ENCODE measurements around the gene GPATCH3. TPM values are rescaled to one million over a fixed set of nuclear protein-coding genes. Genes with fewer than 3 reads are reported as not detected.

The GPATCH3 gene
- polyA plus RNA-seq, 1 of the 3 experiments (the other 2 are of a cell fraction): 11.1 TPM

DNA sequence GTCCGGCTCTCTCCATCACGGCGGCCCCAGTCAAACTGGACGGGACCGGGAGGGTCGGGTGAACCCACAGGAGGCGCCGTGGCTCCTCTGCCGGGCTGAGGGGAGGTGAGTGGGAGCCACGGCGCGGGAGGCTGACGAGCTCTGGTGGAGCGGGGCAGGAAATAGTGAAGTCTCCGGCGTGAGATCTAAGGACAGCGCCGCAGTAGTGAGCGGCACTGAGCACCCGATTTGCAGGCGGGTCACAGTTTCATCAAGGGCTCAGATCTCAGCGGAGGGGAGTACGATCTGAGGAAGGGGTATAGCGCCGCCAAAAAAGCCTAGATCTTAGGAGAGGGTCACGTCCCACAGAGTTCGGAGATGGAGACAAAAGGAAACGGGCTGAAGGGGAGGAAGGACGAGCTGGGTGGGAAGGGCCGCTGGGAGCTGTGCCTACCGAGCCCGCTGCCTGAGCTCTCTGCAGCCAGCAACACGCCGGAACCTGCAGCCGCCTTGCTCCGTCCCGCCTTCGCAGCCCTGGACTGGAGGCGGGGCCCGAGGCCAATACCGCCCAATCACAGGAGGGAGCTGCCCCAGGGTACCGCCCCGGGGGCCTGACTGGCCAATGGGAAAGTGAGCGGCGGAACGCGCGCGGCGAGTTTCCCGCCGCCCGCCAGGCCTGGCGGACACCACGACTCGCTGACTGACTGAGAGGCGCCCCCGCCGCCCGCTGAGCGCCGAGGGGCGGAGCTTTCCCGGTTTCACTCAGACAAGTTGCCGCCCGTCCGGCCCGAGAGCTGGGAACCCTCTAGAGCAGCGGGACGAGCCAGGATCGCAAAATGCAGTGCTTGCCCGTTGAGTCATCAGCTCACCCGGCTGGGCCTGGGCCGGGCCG lies 35.4 kb downstream of the GPATCH3 start (continued):
- no peak for TF ChIP-seq EZH2phosphoT487 (IDR thresholded peaks at IDR 0.05; ENCODE audit: borderline replicate concordance, low read depth)
- no peak for TF ChIP-seq RAD21 (IDR thresholded peaks at IDR 0.05; ENCODE audit: low read length)
- TF ChIP-seq, protein P1, sequence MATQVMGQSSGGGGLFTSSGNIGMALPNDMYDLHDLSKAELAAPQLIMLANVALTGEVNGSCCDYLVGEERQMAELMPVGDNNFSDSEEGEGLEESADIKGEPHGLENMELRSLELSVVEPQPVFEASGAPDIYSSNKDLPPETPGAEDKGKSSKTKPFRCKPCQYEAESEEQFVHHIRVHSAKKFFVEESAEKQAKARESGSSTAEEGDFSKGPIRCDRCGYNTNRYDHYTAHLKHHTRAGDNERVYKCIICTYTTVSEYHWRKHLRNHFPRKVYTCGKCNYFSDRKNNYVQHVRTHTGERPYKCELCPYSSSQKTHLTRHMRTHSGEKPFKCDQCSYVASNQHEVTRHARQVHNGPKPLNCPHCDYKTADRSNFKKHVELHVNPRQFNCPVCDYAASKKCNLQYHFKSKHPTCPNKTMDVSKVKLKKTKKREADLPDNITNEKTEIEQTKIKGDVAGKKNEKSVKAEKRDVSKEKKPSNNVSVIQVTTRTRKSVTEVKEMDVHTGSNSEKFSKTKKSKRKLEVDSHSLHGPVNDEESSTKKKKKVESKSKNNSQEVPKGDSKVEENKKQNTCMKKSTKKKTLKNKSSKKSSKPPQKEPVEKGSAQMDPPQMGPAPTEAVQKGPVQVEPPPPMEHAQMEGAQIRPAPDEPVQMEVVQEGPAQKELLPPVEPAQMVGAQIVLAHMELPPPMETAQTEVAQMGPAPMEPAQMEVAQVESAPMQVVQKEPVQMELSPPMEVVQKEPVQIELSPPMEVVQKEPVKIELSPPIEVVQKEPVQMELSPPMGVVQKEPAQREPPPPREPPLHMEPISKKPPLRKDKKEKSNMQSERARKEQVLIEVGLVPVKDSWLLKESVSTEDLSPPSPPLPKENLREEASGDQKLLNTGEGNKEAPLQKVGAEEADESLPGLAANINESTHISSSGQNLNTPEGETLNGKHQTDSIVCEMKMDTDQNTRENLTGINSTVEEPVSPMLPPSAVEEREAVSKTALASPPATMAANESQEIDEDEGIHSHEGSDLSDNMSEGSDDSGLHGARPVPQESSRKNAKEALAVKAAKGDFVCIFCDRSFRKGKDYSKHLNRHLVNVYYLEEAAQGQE (IDR thresholded peaks at IDR 0.05; ENCODE audit: low read depth, low read length): no peak
- TF ChIP-seq, protein P2, sequence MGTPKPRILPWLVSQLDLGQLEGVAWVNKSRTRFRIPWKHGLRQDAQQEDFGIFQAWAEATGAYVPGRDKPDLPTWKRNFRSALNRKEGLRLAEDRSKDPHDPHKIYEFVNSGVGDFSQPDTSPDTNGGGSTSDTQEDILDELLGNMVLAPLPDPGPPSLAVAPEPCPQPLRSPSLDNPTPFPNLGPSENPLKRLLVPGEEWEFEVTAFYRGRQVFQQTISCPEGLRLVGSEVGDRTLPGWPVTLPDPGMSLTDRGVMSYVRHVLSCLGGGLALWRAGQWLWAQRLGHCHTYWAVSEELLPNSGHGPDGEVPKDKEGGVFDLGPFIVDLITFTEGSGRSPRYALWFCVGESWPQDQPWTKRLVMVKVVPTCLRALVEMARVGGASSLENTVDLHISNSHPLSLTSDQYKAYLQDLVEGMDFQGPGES (IDR thresholded peaks at IDR 0.05; ENCODE audit: low read depth, low read length): peak; percentile 73
- peak; percentile 83 for TF ChIP-seq MXI1 (IDR thresholded peaks at IDR 0.05; ENCODE audit: low read depth, low read length)
- TF ChIP-seq JUND (IDR thresholded peaks at IDR 0.05): peak; percentile 52; the same call in 1 of the 2 replicates
- peak; percentile 59; the same call in 1 of the 2 replicates for TF ChIP-seq RFX5 (IDR thresholded peaks at IDR 0.05; ENCODE audit: low read length)

DNA sequence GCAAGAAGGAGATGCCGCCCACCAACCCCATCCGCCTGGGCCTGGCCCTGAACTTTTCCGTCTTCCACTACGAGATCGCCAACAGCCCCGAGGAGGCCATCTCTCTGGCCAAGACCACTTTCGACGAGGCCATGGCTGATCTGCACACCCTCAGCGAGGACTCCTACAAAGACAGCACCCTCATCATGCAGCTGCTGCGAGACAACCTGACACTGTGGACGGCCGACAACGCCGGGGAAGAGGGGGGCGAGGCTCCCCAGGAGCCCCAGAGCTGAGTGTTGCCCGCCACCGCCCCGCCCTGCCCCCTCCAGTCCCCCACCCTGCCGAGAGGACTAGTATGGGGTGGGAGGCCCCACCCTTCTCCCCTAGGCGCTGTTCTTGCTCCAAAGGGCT lies 36.6 kb downstream of the GPATCH3 start:
- Histone ChIP-seq H3K27me3 (ENCODE audit: insufficient read depth) (no peaks in the 10 kb centered on the region), H3K4me3 (ENCODE audit: low read depth in 2 of 2, low read length in 1 of 2) (no peak overlapping the region), H3K9me3 (no peaks in the 10 kb centered on the region), H3K36me3 (replicated peaks in 1 of 2; ENCODE audit: control insufficient read depth in 1 of 2, insufficient read depth in 2 of 2, low read length in 1 of 2) (no peaks in the 10 kb centered on the region), H3K79me2 (ENCODE audit: insufficient read depth) (no peaks in the 10 kb centered on the region), H3K4me1 (ENCODE audit: control insufficient read depth in 1 of 2, insufficient read depth in 2 of 2, low read depth in 1 of 2, low read length in 1 of 2) (peaks cover 6 to 7% of the 10 kb centered on the region in 2 experiments; a peak in 2 of 4 replicates), H4K20me1 (ENCODE audit: insufficient read depth) (no peaks in the 10 kb centered on the region), H3K27ac (ENCODE audit: low read depth in 2 of 2, low read length in 1 of 2) (no peak overlapping the region), H3K9ac (no peak overlapping the region), H3K9me2 (no peaks in the 10 kb centered on the region), H2AFZ (ENCODE audit: low read depth) (no peak overlapping the region), H3K4me2 (peak overlapping the region; percentile 98; the same call in 1 of the 2 replicates), H3F3A (replicated peaks; ENCODE audit: insufficient read depth) (peaks cover 16% of the 10 kb centered on the region)
- no peak for DNase-seq
- ChIA-PET CTCF (interaction anchor here (0.6 to 1.2 kb wide), 4 partner anchors 14 to 276 kb away, joined by 3 to 4 read pairs (median 4); no protein-coding TSS in a partner anchor), POLR2A (no interaction called here)
- TF ChIP-seq TEAD4 (IDR thresholded peaks at IDR 0.05; ENCODE audit: borderline replicate concordance, insufficient read depth) (no peak), GABPA (IDR thresholded peaks at IDR 0.05; ENCODE audit: low read depth) (no peak), YY1 (IDR thresholded peaks at IDR 0.05; ENCODE audit: low read depth) (no peak)
- TF ChIP-seq, protein P3, sequence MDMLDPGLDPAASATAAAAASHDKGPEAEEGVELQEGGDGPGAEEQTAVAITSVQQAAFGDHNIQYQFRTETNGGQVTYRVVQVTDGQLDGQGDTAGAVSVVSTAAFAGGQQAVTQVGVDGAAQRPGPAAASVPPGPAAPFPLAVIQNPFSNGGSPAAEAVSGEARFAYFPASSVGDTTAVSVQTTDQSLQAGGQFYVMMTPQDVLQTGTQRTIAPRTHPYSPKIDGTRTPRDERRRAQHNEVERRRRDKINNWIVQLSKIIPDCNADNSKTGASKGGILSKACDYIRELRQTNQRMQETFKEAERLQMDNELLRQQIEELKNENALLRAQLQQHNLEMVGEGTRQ (IDR thresholded peaks at IDR 0.05; ENCODE audit: borderline replicate concordance, low read depth, low read length): no peak
- TF ChIP-seq, protein P1 (IDR thresholded peaks at IDR 0.05; ENCODE audit: low read depth, low read length): no peak
- TF ChIP-seq, protein P4, sequence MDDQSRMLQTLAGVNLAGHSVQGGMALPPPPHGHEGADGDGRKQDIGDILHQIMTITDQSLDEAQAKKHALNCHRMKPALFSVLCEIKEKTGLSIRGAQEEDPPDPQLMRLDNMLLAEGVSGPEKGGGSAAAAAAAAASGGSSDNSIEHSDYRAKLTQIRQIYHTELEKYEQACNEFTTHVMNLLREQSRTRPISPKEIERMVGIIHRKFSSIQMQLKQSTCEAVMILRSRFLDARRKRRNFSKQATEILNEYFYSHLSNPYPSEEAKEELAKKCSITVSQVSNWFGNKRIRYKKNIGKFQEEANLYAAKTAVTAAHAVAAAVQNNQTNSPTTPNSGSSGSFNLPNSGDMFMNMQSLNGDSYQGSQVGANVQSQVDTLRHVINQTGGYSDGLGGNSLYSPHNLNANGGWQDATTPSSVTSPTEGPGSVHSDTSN (IDR thresholded peaks at IDR 0.05): no peak
- TF ChIP-seq, protein P5, sequence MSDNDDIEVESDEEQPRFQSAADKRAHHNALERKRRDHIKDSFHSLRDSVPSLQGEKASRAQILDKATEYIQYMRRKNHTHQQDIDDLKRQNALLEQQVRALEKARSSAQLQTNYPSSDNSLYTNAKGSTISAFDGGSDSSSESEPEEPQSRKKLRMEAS (IDR thresholded peaks at IDR 0.05; ENCODE audit: low read depth): no peak
- 95% methylated on average over 10 of the region's 20 CpGs for WGBS (ENCODE audit: low lambda C conversion rate)

Measured in SK-N-SH (cell line).